C4-2B (cell line): ENCODE measurements around the gene RGS10.

Experiments
- H3K27ac ChIP-seq: fragments of 450-650 bp; 2 replicates; pipeline ENCODE4 v1.5.1; 2017
- CTCF ChIP-seq: fragments of 450-650 bp; conservative IDR thresholded peaks from 2 replicates; pipeline ENCODE4 v1.5.1; 2017; ENCODE audit warnings: mild to moderate bottlenecking
- ZFX ChIP-seq: fragments of 450-650 bp; IDR thresholded peaks from 2 replicates; pipeline ENCODE4 v1.6.1; 2017

RGS10 gene

DNA sequence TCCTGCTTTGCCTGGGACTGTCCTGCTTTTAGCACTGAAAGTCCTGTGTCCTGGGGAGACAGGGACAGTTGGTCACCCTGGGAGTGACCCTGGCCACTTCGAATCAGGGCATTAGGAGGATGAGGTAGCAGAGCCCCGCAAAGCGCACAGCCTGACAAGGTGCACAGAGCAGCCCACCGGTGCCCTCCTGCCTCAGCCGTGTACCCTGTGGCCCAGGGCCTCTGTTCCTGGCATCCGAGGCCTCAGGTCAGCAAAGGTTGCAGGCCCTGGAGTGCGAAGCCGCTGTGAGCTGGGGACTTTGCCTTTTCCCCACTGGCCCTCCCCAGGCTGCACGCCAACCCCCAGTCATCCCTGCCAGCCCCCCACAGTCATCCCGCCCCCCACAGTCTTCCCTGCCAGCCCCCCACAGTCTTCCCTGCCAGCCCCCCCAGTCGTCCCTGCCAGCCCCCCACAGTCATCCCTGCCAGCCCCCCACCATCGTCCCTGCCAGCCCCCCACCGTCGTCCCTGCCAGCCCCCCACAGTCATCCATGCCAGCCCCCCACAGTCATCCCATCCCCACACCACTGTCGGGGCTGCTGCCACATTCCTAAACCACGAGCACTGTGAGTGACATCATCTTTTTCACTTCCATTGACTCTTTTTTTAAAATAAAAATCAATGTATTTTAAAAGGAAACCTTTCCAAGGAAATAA is 91.8 kb downstream of the RGS10 start:
- TF ChIP-seq ZFX (no peak), CTCF (no peak)
- no peak overlapping the region for H3K27ac ChIP-seq
